ENCODE data around the gene STARD4. TPM values are rescaled to one million over a fixed set of nuclear protein-coding genes. Genes with fewer than 3 reads are reported as not detected.
A peak's percentile ranks its signal among the peaks of the same experiment; 100 is the strongest.

The STARD4 gene
- total and polyA plus RNA-seq, 9 of the 15 experiments (the other 6 are each of a cell fraction or from before 2014, with no cell fraction given), result 28.4 to 88.0 (median 34.0) TPM

- TF ChIP-seq PREB (CRISPR knock-in tag; IDR thresholded peaks at IDR 0.05) (no peak), DACH1 (IDR thresholded peaks at IDR 0.05; ENCODE audit: partially characterized antibody) (no peak), ELF4 (CRISPR knock-in tag; IDR thresholded peaks at IDR 0.05) (peak; percentile 72; the same call in 1 of the 2 replicates), POLR2A (conservative IDR thresholded peaks at IDR 0.05) (peak; percentile 68), SUPT5H (IDR thresholded peaks at IDR 0.05) (peak; percentile 64), CCNT2 (IDR thresholded peaks at IDR 0.05; ENCODE audit: borderline replicate concordance, extremely low read depth, insufficient read length, low read depth, low read length) (no peak), KLF16 (IDR thresholded peaks at IDR 0.05) (no peak), CBX8 (IDR thresholded peaks at IDR 0.05; ENCODE audit: borderline replicate concordance, extremely low read depth, low read depth, low read length, poor library complexity, severe bottlenecking) (no peak), PKNOX1 (IDR thresholded peaks at IDR 0.05) (peak; percentile 62; the same call in 1 of the 2 replicates), ZNF699 (CRISPR knock-in tag; IDR thresholded peaks at IDR 0.05; ENCODE audit: insufficient replicate concordance) (no peak), HCFC1 (IDR thresholded peaks at IDR 0.05; ENCODE audit: low read depth, low read length) (no peak; the same call in 1 of the 2 replicates), ZNF384 (IDR thresholded peaks at IDR 0.05; ENCODE audit: low read depth, low read length) (no peak), U2AF2 (optimal IDR thresholded peaks at IDR 0.05; ENCODE audit: low read depth, low read length) (no peak), PURB (CRISPR knock-in tag; IDR thresholded peaks at IDR 0.05; ENCODE audit: low read depth) (no peak), NFXL1 (CRISPR knock-in tag; IDR thresholded peaks at IDR 0.05) (no peak), CSDE1 (IDR thresholded peaks at IDR 0.05) (no peak), PML (IDR thresholded peaks at IDR 0.05; ENCODE audit: low read length) (no peak), PRMT5 (CRISPR knock-in tag; IDR thresholded peaks at IDR 0.05) (no peak), ATF6 (CRISPR knock-in tag; IDR thresholded peaks at IDR 0.05) (no peak), HOMEZ (CRISPR knock-in tag; IDR thresholded peaks at IDR 0.05) (no peak), RBM17 (IDR thresholded peaks at IDR 0.05; ENCODE audit: borderline replicate concordance, low read depth, low read length) (no peak), MTA2 (IDR thresholded peaks at IDR 0.05; ENCODE audit: low read depth) (peak; percentile 43; the same call in 1 of the 2 replicates), ZNF41 (CRISPR knock-in tag; conservative IDR thresholded peaks at IDR 0.05) (no peak), PTRF (tag; IDR thresholded peaks at IDR 0.05) (no peak)
These were observed 18.0 kb upstream of the STARD4 start (continued) for GRCh38 chr5:111530298-111530740.

Data from K562 (cell line).